Measurements from ENCODE around the gene CD226.

The CD226 gene

GRCh38 chr18:69958422-69958821 is 10.7 kb upstream of the CD226 start:
- no peak for ATAC-seq
- no peak for TF ChIP-seq CSDC2 (CRISPR knock-in tag; IDR thresholded peaks at IDR 0.05)
- no peak for TF ChIP-seq RARB (CRISPR knock-in tag; IDR thresholded peaks at IDR 0.05)
- TF ChIP-seq OSR1 (CRISPR knock-in tag; IDR thresholded peaks at IDR 0.05), result no peak
- TF ChIP-seq GLIS3 (CRISPR knock-in tag; IDR thresholded peaks at IDR 0.05), result no peak
- no peak for TF ChIP-seq BACH2 (CRISPR knock-in tag; IDR thresholded peaks at IDR 0.05; ENCODE audit: borderline replicate concordance)
- no peak for TF ChIP-seq ZFP30 (CRISPR knock-in tag; IDR thresholded peaks at IDR 0.05)
- no peak for TF ChIP-seq TCF4 (CRISPR knock-in tag; IDR thresholded peaks at IDR 0.05; ENCODE audit: borderline replicate concordance)
- no peak for TF ChIP-seq TOX (CRISPR knock-in tag; IDR thresholded peaks at IDR 0.05; ENCODE audit: borderline replicate concordance)
- no peak for TF ChIP-seq SNAI2 (CRISPR knock-in tag; IDR thresholded peaks at IDR 0.05)
- TF ChIP-seq PATZ1 (CRISPR knock-in tag; IDR thresholded peaks at IDR 0.05; ENCODE audit: borderline replicate concordance), result no peak
- no peak for TF ChIP-seq ZFP3 (CRISPR knock-in tag; IDR thresholded peaks at IDR 0.05)
- no peak for TF ChIP-seq CSRNP3 (CRISPR knock-in tag; IDR thresholded peaks at IDR 0.05)
- no peak for TF ChIP-seq CREB5 (CRISPR knock-in tag; IDR thresholded peaks at IDR 0.05; ENCODE audit: low read depth)
- TF ChIP-seq ZNF8 (CRISPR knock-in tag; IDR thresholded peaks at IDR 0.05), result no peak
- TF ChIP-seq ARNTL (CRISPR knock-in tag; IDR thresholded peaks at IDR 0.05; ENCODE audit: borderline replicate concordance, low read depth), result no peak

- no peak for ATAC-seq
- TF ChIP-seq ZNF565 (CRISPR knock-in tag; conservative IDR thresholded peaks at IDR 0.05; ENCODE audit: low read depth), result no peak
- no peak for TF ChIP-seq ARNTL (CRISPR knock-in tag; IDR thresholded peaks at IDR 0.05; ENCODE audit: borderline replicate concordance, low read depth)
- no peak for TF ChIP-seq POU6F1 (CRISPR knock-in tag; IDR thresholded peaks at IDR 0.05; ENCODE audit: borderline replicate concordance, low read depth)
- no peak for TF ChIP-seq ISL1 (CRISPR knock-in tag; IDR thresholded peaks at IDR 0.05)
- TF ChIP-seq GLIS3 (CRISPR knock-in tag; IDR thresholded peaks at IDR 0.05), result no peak
- no peak for TF ChIP-seq SNAI2 (CRISPR knock-in tag; IDR thresholded peaks at IDR 0.05)
These were observed 10.1 kb upstream of the CD226 start for GRCh38 chr18:69957747-69958146.

GRCh38 chr18:69956665-69957620 is 9.3 kb upstream of the CD226 start:
- no peak for ATAC-seq
- TF ChIP-seq CSRNP3 (CRISPR knock-in tag; IDR thresholded peaks at IDR 0.05) (no peak), CSDC2 (CRISPR knock-in tag; IDR thresholded peaks at IDR 0.05) (no peak), BACH2 (CRISPR knock-in tag; IDR thresholded peaks at IDR 0.05; ENCODE audit: borderline replicate concordance) (no peak), ZC3H10 (CRISPR knock-in tag; IDR thresholded peaks at IDR 0.05) (no peak), ISL1 (CRISPR knock-in tag; IDR thresholded peaks at IDR 0.05) (no peak), ZFP30 (CRISPR knock-in tag; IDR thresholded peaks at IDR 0.05) (no peak)

GRCh38 chr18:69956057-69956456 is 8.4 kb upstream of the CD226 start:
- TF ChIP-seq TOX (CRISPR knock-in tag; IDR thresholded peaks at IDR 0.05; ENCODE audit: borderline replicate concordance) (no peak), CREB5 (CRISPR knock-in tag; IDR thresholded peaks at IDR 0.05; ENCODE audit: low read depth) (no peak), ARNTL (CRISPR knock-in tag; IDR thresholded peaks at IDR 0.05; ENCODE audit: borderline replicate concordance, low read depth) (no peak), ZNF70 (CRISPR knock-in tag; IDR thresholded peaks at IDR 0.05) (no peak), ZC3H10 (CRISPR knock-in tag; IDR thresholded peaks at IDR 0.05) (no peak), SNAI2 (CRISPR knock-in tag; IDR thresholded peaks at IDR 0.05) (no peak), RARB (CRISPR knock-in tag; IDR thresholded peaks at IDR 0.05) (no peak), ISL1 (CRISPR knock-in tag; IDR thresholded peaks at IDR 0.05) (no peak)
- ATAC-seq, result no peak
